ENCODE measurements around the gene NME5.

NME5 gene

GRCh38 chr5:138129347-138129746 lies 9.9 kb downstream of the NME5 start:
- Histone ChIP-seq H3K36me3 (ENCODE audit: control insufficient read depth, low read depth, low read length) (no peaks in the 10 kb centered on the region), H3K4me1 (ENCODE audit: control insufficient read depth, low read depth, low read length) (peaks cover 5% of the 10 kb centered on the region), H3K9me3 (ENCODE audit: control insufficient read depth, low read depth, low read length) (no peaks in the 10 kb centered on the region), H3K4me3 (ENCODE audit: low read length) (no peak overlapping the region), H3K9ac (ENCODE audit: low read length) (no peak overlapping the region), H3K27ac (ENCODE audit: low read length) (no peak overlapping the region), H3K27me3 (ENCODE audit: control insufficient read depth, insufficient read depth, low read length) (no peaks in the 10 kb centered on the region)

GRCh38 chr5:138128334-138128733 lies 10.9 kb downstream of the NME5 start:
- no peaks in the 10 kb centered on the region for H3K36me3 ChIP-seq (ENCODE audit: control insufficient read depth, low read depth, low read length)
- H3K9me3 ChIP-seq (ENCODE audit: control insufficient read depth, low read depth, low read length) = no peaks in the 10 kb centered on the region
- H3K4me3 ChIP-seq (ENCODE audit: low read length) = no peak overlapping the region
- no peak overlapping the region for H3K27ac ChIP-seq (ENCODE audit: low read length)
- H3K4me1 ChIP-seq (ENCODE audit: control insufficient read depth, low read depth, low read length) = peaks cover 5% of the 10 kb centered on the region
- no peaks in the 10 kb centered on the region for H3K27me3 ChIP-seq (ENCODE audit: control insufficient read depth, insufficient read depth, low read length)
- no peak overlapping the region for H3K9ac ChIP-seq (ENCODE audit: low read length)

GRCh38 chr5:138115254-138115653 lies 24.0 kb downstream of the NME5 start:
- Histone ChIP-seq H3K36me3 (ENCODE audit: control insufficient read depth, low read depth, low read length) (no peaks in the 10 kb centered on the region), H3K9me3 (ENCODE audit: control insufficient read depth, low read depth, low read length) (no peaks in the 10 kb centered on the region), H3K27me3 (ENCODE audit: control insufficient read depth, insufficient read depth, low read length) (no peaks in the 10 kb centered on the region), H3K27ac (ENCODE audit: low read length) (no peak overlapping the region), H3K4me1 (ENCODE audit: control insufficient read depth, low read depth, low read length) (peaks cover 8% of the 10 kb centered on the region), H3K4me3 (ENCODE audit: low read length) (no peak overlapping the region), H3K9ac (ENCODE audit: low read length) (no peak overlapping the region)

- no peak overlapping the region for H3K9ac ChIP-seq (ENCODE audit: low read length)
- H3K27ac ChIP-seq (ENCODE audit: low read length) = no peak overlapping the region
- no peaks in the 10 kb centered on the region for H3K36me3 ChIP-seq (ENCODE audit: control insufficient read depth, low read depth, low read length)
- H3K4me3 ChIP-seq (ENCODE audit: low read length) = no peak overlapping the region
- no peaks in the 10 kb centered on the region for H3K27me3 ChIP-seq (ENCODE audit: control insufficient read depth, insufficient read depth, low read length)
- no peaks in the 10 kb centered on the region for H3K9me3 ChIP-seq (ENCODE audit: control insufficient read depth, low read depth, low read length)
- H3K4me1 ChIP-seq (ENCODE audit: control insufficient read depth, low read depth, low read length) = peaks cover 9% of the 10 kb centered on the region
Observed at GRCh38 chr5:138111937-138112336, 27.3 kb downstream of the NME5 start.

GRCh38 chr5:138111181-138111580 lies 28.0 kb downstream of the NME5 start:
- Histone ChIP-seq H3K27ac (ENCODE audit: low read length) (no peak overlapping the region), H3K27me3 (ENCODE audit: control insufficient read depth, insufficient read depth, low read length) (no peaks in the 10 kb centered on the region), H3K36me3 (ENCODE audit: control insufficient read depth, low read depth, low read length) (no peaks in the 10 kb centered on the region), H3K4me1 (ENCODE audit: control insufficient read depth, low read depth, low read length) (peaks cover 9% of the 10 kb centered on the region), H3K9me3 (ENCODE audit: control insufficient read depth, low read depth, low read length) (no peaks in the 10 kb centered on the region), H3K9ac (ENCODE audit: low read length) (no peak overlapping the region), H3K4me3 (ENCODE audit: low read length) (no peak overlapping the region)

- H3K27me3 ChIP-seq (ENCODE audit: control insufficient read depth, insufficient read depth, low read length) = no peaks in the 10 kb centered on the region
- no peak overlapping the region for H3K9ac ChIP-seq (ENCODE audit: low read length)
- H3K4me1 ChIP-seq (ENCODE audit: control insufficient read depth, low read depth, low read length) = peaks cover 9% of the 10 kb centered on the region
- H3K36me3 ChIP-seq (ENCODE audit: control insufficient read depth, low read depth, low read length) = no peaks in the 10 kb centered on the region
- no peaks in the 10 kb centered on the region for H3K9me3 ChIP-seq (ENCODE audit: control insufficient read depth, low read depth, low read length)
- no peak overlapping the region for H3K27ac ChIP-seq (ENCODE audit: low read length)
- H3K4me3 ChIP-seq (ENCODE audit: low read length) = no peak overlapping the region
Observed at GRCh38 chr5:138110266-138110963, 28.8 kb downstream of the NME5 start.

- no peak overlapping the region for H3K9ac ChIP-seq (ENCODE audit: low read length)
- no peak overlapping the region for H3K27ac ChIP-seq (ENCODE audit: low read length)
- no peaks in the 10 kb centered on the region for H3K27me3 ChIP-seq (ENCODE audit: control insufficient read depth, insufficient read depth, low read length)
- no peaks in the 10 kb centered on the region for H3K36me3 ChIP-seq (ENCODE audit: control insufficient read depth, low read depth, low read length)
- H3K9me3 ChIP-seq (ENCODE audit: control insufficient read depth, low read depth, low read length) = no peaks in the 10 kb centered on the region
- H3K4me1 ChIP-seq (ENCODE audit: control insufficient read depth, low read depth, low read length) = peaks cover 9% of the 10 kb centered on the region
- H3K4me3 ChIP-seq (ENCODE audit: low read length) = no peak overlapping the region
Observed at GRCh38 chr5:138109463-138110265, 29.6 kb downstream of the NME5 start.

GRCh38 chr5:138107213-138107612 lies 32.0 kb downstream of the NME5 start:
- no peaks in the 10 kb centered on the region for H3K9me3 ChIP-seq (ENCODE audit: control insufficient read depth, low read depth, low read length)
- no peaks in the 10 kb centered on the region for H3K36me3 ChIP-seq (ENCODE audit: control insufficient read depth, low read depth, low read length)
- peaks cover 22% of the 10 kb centered on the region for H3K4me1 ChIP-seq (ENCODE audit: control insufficient read depth, low read depth, low read length)
- H3K27me3 ChIP-seq (ENCODE audit: control insufficient read depth, insufficient read depth, low read length) = peaks cover under 1% of the 10 kb centered on the region
- no peak overlapping the region for H3K9ac ChIP-seq (ENCODE audit: low read length)
- H3K4me3 ChIP-seq (ENCODE audit: low read length) = no peak overlapping the region
- no peak overlapping the region for H3K27ac ChIP-seq (ENCODE audit: low read length)

GRCh38 chr5:138105709-138106108 lies 33.5 kb downstream of the NME5 start:
- Histone ChIP-seq H3K4me1 (ENCODE audit: control insufficient read depth, low read depth, low read length) (peaks cover 19% of the 10 kb centered on the region), H3K36me3 (ENCODE audit: control insufficient read depth, low read depth, low read length) (no peaks in the 10 kb centered on the region), H3K27ac (ENCODE audit: low read length) (no peak overlapping the region), H3K4me3 (ENCODE audit: low read length) (no peak overlapping the region), H3K27me3 (ENCODE audit: control insufficient read depth, insufficient read depth, low read length) (peaks cover 8% of the 10 kb centered on the region), H3K9me3 (ENCODE audit: control insufficient read depth, low read depth, low read length) (no peaks in the 10 kb centered on the region), H3K9ac (ENCODE audit: low read length) (no peak overlapping the region)

GRCh38 chr5:138103319-138103637 lies 36.0 kb downstream of the NME5 start:
- peaks cover 18% of the 10 kb centered on the region for H3K27me3 ChIP-seq (ENCODE audit: control insufficient read depth, insufficient read depth, low read length)
- H3K4me3 ChIP-seq (ENCODE audit: low read length) = peak overlapping the region; percentile 33
- H3K4me1 ChIP-seq (ENCODE audit: control insufficient read depth, low read depth, low read length) = peaks cover 14% of the 10 kb centered on the region
- no peak overlapping the region for H3K9ac ChIP-seq (ENCODE audit: low read length)
- no peaks in the 10 kb centered on the region for H3K9me3 ChIP-seq (ENCODE audit: control insufficient read depth, low read depth, low read length)
- no peak overlapping the region for H3K27ac ChIP-seq (ENCODE audit: low read length)
- H3K36me3 ChIP-seq (ENCODE audit: control insufficient read depth, low read depth, low read length) = no peaks in the 10 kb centered on the region

GRCh38 chr5:138102454-138103318 lies 36.5 kb downstream of the NME5 start:
- Histone ChIP-seq H3K9me3 (ENCODE audit: control insufficient read depth, low read depth, low read length) (no peaks in the 10 kb centered on the region), H3K4me3 (ENCODE audit: low read length) (peak overlapping the region; percentile 33), H3K27ac (ENCODE audit: low read length) (no peak overlapping the region), H3K4me1 (ENCODE audit: control insufficient read depth, low read depth, low read length) (peaks cover 14% of the 10 kb centered on the region), H3K9ac (ENCODE audit: low read length) (no peak overlapping the region), H3K36me3 (ENCODE audit: control insufficient read depth, low read depth, low read length) (no peaks in the 10 kb centered on the region), H3K27me3 (ENCODE audit: control insufficient read depth, insufficient read depth, low read length) (peaks cover 24% of the 10 kb centered on the region)

Data from iPS-18a (cell line).